Measurements from ENCODE around the gene ASB17. TPM values are rescaled to one million over a fixed set of nuclear protein-coding genes. Genes with fewer than 3 reads are reported as not detected.

The ASB17 gene
- total RNA-seq, 1 experiment from 2014 or later, result not detected

DNA sequence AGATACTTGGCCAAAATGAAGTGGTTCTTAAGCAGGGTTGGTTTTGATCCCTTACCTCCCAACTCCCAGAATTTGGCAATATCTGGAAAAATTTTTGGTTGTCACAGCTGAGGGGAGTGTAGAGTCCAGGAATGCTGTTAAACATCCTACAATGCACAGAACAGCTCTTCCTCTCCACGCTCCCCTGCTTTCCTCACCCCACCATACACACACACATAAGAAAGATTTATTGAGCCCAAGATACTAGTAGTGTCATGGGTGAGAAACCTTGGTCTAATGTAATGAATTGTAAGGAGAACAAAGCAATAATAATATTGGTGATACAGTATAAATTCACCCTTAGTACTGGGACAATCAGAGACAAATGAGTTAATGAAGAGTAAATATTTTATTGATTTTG is 47.8 kb downstream of the ASB17 start:
- no peaks in the 10 kb centered on the region for H3K9me3 ChIP-seq
- no peak for DNase-seq
- H3K36me3 ChIP-seq, result no peaks in the 10 kb centered on the region
- H3K27me3 ChIP-seq, result no peaks in the 10 kb centered on the region
- no peak overlapping the region for H3K4me3 ChIP-seq

DNA sequence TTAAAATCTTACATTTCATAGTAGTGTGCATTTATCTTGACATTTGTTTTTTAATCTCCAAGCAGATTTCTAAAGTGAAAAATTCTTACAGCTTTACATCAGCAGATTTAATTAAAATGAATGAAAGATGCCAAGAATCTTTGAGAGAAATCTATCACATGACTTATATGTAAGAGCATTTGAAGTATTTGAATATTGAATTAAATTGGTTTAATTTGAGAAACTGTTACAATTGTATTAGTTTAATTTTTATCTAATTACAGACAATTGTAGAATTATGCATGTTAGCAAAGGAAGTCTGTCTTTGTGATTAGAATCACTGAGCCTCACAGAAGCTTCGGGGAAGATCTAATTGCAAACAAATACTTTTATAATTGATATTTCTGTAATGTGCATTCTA is 52.2 kb downstream of the ASB17 start:
- Histone ChIP-seq H3K27me3 (peaks cover 5% of the 10 kb centered on the region; the same call in 1 of the 2 replicates), H3K9me3 (no peaks in the 10 kb centered on the region), H3K4me3 (no peak overlapping the region), H3K36me3 (no peaks in the 10 kb centered on the region)
- DNase-seq, result no peak

DNA sequence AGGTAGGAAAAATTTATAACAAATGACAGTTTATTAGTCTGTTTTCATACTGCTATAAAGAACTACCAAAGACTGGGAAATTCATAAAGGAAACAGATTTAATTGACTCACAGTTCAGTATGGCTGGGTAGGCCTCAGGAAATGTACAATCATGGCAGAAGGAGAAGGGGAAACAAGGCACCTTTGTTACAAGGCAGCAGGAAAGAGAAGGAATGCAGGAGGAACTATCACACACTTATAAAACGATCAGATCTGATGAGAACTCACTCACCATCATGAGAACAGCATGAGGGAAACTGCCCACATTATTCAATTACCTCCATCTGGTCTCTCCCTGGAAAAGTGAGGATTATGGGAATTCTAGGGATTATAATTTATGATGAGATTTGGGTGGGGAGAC is 61.3 kb downstream of the ASB17 start:
- Histone ChIP-seq H3K27me3 (no peaks in the 10 kb centered on the region), H3K36me3 (no peaks in the 10 kb centered on the region), H3K9me3 (no peaks in the 10 kb centered on the region), H3K4me3 (no peak overlapping the region)
- no peak for DNase-seq

Other genes starting within 250 kb of the ASB17 start
- 26.9 and 62.7 TPM in 2 replicates for gene ACADM, start 207.7 kb downstream of the ASB17 start, total RNA-seq (2014; rRNA removed; shearing (Covaris generic); ENCODE audit: low replicate concordance)
- gene RABGGTB, start 146.1 kb downstream of the ASB17 start, total RNA-seq (2014; rRNA removed; shearing (Covaris generic); ENCODE audit: low replicate concordance), result 95.1 and 148 TPM in 2 replicates
- not detected in 2 replicates for gene MSH4, start 135.5 kb downstream of the ASB17 start, total RNA-seq (2014; rRNA removed; shearing (Covaris generic); ENCODE audit: low replicate concordance)
- gene ST6GALNAC3, start 142.3 kb upstream of the ASB17 start, total RNA-seq (2014; rRNA removed; shearing (Covaris generic); ENCODE audit: low replicate concordance), result 0.30 and 5.5 TPM in 2 replicates